Heart left ventricle (tissue), 13 donors: ENCODE data around the gene DKK2.

Experiments
- CTCF ChIP-seq, 12 donors: fragments of 200-600 bp; sonication (generic) in 4 of 12; IDR thresholded peaks; one replicate each; pipeline versions ENCODE4 v1.5.0 to v1.8.0; 2018 to 2022; ENCODE audit warnings: antibody characterized with exemption in 12 of 12, mild to moderate bottlenecking in 5 of 12
- POLR2A ChIP-seq, 2 donors: fragments of 450-650 bp; IDR thresholded peaks; one replicate each; pipeline ENCODE4 v1.6.1; 2017; ENCODE audit warnings: antibody characterized with exemption in 2 of 2, mild to moderate bottlenecking in 2 of 2, moderate library complexity in 2 of 2
- donor health status: ischemic (EF 13 %, LVEDD 7.1; RV severe dilation, severe dysfunction).
- donor health status: DM: no; HTN: yes; CAD: no.
- donor health status: DM: no; HTN: no; CAD: no.
- donor health status: ischemic (EF 25% LVEDD 6.9; RV normal size, moderate dysfunction).
- donor health status: ischemic (EF 25% LVEDD 5.7; RV mildly dilated, moderate dysfunction).
- donor health status: ischemic (EF 35%, LVEDD 5.7; RV mildly dilated, moderate dysfunction).
- donor health status: nonischemic (EF 11% LVEDD 7.7; RV severe dilation, severe dysfunction).
- donor health status: DM: yes; HTN: yes; CAD: no.
- donor health status: PGD.
- donor health status: ischemic (EF 29% LVEDD 5.4; RV normal size, mild dysfunction).
- donor health status: nonischemic (EF 23%, LVEDD 6.1; RV moderate dilation, normal function).

GRCh38 chr4:106971636-106972035 lies 64.5 kb downstream of the DKK2 start:
- TF ChIP-seq CTCF (IDR thresholded peaks at IDR 0.05), result no peak
- TF ChIP-seq POLR2A (IDR thresholded peaks at IDR 0.05), result no peak
